GM15510 (cell line): Measurements from ENCODE around the gene KLK6.

Experiments
- POLR2A ChIP-seq: IDR thresholded peaks from 3 replicates; pipeline ENCODE4 v1.6.1; 2011; ENCODE audit warnings: borderline replicate concordance; ENCODE audit not compliant: insufficient read length; ENCODE audit errors: extremely low read depth

The KLK6 gene

DNA sequence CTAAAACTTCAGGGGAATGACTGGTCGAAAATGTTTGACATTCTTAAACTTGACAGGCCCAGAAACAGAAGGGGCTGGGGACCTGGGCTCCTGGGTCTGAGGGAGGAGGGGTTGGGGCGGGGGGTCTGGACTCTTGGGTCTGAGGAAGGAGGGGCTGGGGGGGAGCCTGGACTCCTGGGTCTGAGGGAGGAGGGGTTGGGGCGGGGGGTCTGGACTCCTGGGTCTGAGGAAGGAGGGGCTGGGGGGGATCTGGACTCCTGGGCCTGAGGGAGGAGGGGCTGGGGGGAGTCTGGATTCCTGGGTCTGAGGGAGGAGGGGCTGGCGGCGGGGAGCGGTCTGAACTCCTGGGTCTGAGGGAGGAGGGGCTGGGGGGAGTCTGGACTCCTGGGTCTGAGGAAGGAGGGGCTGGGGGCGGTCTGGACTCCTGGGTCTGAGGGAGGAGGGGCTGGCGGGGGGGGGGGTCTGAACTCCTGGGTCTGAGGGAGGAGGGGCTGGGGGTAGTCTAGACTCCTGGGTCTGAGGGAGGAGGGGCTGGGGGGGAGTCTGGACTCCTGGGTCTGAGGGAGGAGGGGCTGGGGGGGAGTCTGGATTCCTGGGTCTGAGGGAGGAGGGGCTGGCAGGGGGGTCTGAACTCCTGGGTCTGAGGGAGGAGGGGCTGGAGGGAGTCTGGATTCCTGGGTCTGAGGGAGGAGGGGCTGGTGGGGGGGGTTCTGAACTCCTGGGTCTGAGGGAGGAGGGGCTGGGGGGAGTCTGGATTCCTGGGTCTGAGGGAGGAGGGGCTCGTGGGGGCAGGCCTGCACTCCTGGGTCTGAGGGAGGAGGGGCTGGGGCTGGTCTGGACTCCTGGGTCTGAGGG lies 5.5 kb upstream of the KLK6 start:
- no peak for TF ChIP-seq POLR2A

DNA sequence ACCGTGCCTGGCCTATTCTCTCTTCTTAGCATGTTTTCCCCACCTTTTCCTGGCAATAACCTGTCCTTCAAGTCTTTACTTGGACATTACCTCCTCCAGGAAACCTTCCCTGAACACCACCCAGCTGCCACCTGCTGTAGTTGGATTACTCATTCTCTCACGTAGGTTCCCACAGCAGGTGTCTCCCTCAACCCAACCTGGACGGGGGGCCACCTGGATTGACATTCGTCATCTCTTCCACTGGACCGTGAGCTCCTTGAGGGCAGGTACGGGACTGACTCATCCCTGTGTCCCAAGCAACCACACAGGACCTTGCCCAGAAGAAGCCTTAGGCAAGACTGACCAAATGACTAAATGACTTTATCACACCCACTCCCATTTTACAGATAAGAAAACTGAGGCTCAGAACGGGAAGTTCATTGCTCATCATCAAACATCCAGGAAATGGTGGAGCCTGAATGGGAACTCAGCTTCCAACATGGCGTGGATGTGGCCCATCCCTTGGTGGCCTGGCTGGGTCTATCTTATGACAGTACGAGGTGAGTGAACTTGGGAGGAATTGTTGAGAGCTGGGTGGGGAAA lies 3.5 kb upstream of the KLK6 start:
- no peak for TF ChIP-seq POLR2A

DNA sequence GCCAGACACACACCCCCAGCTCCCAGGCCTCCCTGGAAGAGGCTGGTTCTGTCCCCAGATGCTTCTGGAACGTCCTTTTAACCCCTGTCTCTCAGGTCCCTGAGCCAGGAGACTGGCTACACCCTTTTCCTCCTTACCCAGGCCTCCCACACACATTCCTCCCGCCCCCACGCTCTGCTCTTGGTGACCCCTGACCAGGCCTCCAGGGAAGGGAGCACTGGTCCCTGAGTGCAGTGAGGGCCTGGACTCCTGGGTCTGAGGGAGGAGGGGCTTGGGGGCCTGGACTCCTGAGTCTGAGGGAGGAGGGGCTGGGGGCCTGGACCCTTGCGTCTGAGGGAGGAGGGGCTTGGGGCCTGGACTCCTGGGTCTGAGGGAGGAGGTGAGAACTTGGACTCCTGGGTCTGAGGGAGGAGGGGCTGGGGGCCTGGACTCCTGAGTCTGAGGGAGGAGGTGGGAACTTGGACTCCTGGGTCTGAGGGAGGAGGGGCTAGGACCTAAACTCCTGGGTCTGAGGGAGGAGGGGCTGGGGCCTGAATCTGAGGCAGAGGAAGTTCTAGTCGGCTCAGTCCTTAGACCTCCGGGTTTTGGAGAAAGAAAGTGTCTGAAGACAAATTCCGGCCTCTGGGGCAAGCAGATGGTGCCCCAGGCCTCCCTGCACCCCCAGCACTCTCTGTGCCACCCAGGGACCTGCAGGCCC lies 527 bp downstream of the KLK6 start:
- TF ChIP-seq POLR2A = no peak

DNA sequence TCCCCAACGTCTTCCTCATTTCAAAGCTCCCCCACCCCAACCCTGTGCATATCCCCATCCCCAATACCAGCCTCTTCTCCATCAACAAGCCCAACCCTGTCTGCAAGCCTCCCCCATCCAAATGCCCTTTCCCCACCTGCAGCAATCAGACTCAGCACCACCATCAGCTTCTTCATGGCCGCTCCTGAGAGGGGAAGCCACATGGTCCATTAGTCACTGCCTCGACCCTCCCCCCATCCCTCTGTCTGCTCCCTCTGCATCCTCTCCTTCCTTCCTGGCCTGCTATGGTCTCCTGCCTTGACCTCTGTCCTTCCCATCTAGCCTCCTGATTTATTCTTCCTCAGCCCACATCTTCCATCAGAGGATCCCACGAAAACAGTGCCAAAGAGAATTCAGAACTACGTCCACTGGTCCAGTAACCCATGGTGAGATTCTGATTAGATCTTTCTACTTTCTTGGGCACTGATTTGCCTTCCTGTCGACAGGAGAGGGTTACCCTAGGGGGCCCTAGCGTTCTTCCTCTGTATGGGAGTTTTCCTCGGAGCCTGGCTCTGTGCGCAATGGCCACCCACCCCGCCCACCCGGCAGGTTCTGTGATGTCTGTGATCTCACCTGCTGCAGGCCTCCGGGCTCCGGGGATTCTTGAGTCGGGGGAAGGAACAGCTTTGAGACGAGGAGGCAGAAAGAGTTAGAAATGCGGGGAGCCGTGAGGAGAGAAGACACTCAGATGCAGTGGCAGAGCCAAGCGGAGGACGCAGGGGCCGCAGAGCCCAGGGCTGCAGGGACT lies 1.3 kb downstream of the KLK6 start:
- no peak for TF ChIP-seq POLR2A

DNA sequence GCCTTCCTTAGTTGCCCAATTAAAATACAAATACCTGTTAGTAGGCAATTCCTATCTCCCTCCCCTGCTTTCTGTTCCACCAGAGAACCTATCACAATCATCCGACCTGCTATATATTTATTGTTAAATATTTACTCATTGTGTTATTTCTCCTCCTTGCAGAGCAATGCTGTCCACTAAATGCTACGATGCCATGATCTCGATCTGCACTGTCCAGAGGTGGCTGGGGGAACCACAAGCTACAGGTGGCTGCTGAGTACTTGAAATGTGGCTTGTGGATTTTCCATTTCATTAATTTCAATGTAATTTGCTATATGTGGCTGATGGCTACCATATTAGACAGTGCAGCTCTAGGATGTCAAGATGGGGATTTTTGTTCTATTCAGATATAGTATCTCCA lies 5.1 kb downstream of the KLK6 start:
- TF ChIP-seq POLR2A = no peak

DNA sequence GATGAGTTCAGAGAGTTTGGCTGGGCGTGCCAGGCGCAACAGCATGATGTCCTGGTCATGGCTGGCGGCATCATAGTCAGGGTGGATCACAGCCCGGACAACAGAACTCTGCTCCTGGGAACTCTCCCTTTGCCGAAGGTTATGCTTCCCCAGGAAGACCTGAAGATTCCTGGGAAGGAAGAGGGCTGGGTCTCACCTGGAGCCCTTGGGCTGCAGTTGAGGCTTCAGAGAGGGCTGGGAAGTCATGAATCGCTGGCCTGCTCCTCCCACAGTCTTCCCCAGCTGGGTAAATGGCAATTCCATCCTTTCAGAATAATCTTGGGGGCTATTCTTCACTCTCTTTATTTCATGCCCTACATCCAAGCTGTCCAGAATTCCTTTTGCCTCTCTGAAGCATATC lies 6.0 kb downstream of the KLK6 start:
- TF ChIP-seq POLR2A = no peak

DNA sequence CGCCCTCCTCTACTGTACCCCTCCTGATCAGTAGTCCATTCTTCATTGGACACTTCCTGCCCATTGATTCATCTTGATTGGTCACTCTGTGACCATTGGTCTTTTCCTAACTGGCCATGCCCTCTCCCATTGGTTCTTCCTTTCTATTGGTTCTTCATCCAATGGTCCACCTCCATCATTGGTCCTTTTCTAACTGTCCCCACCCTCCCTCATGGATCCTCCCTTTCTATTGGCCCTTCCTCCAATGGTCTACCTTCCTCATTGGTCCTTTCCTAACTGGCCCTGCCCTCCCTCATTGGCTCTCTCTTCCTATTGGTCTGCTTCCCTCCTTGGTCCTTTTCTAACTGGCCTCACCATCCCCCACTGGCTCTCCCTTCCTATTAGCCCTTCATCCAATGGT lies 7.1 kb downstream of the KLK6 start:
- TF ChIP-seq POLR2A = no peak

DNA sequence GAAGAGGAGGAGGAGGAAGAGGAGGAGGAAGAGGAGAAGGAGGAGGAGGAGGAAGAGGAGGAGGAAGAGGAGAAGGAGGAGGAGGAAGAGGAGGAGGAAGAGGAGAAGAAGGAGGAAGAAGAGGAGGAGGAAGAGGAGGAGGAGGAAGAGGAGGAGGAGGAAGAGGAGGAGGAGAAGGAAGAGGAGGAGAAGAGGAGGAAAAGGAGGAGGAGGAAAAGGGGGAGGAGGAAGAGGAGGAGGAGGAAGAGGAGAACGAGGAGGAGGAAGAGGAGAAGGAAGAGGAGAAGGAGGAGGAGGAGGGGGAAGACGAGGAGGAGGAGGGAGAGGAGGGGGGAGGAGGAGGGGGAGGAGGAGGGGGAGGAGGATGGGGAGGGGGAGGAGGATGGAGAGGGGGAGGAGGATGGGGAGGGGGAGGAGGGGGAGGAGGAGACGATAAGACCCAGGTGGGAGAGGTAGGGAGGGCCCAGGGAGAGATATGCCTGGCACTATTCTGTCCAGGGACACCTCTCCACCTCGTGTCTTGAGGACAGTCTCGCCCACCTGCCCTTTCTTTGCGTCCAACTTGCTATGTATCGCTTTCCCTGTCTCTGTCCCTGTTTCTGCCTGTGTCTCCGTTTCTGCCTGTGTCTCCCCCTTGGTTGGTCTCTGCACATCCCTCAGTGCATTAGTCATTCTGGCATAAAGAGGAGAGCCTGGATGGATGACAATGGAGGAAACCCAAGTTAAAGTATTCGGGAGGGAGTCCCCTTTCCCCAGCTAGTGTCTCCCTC lies 9.5 kb downstream of the KLK6 start:
- no peak for TF ChIP-seq POLR2A

DNA sequence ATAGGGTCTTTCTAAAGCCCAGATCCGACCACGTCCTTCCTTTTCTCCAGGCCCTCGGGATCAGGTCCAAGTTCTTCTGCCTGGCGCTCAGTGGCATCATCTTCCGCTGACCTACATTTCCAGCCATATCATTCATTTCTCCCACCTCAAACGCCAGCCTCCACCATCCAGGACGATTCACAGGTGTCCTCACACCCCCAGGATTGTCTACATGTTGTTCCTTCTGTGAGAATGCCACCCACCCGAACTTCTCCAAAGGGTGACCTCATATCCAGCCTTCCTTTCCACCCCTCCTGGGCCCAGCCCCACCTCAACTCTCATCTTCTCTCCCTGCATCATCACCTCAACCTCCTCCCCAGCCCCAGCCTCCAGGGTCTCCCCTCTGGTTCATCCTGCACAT lies 11.8 kb downstream of the KLK6 start:
- TF ChIP-seq POLR2A = no peak

DNA sequence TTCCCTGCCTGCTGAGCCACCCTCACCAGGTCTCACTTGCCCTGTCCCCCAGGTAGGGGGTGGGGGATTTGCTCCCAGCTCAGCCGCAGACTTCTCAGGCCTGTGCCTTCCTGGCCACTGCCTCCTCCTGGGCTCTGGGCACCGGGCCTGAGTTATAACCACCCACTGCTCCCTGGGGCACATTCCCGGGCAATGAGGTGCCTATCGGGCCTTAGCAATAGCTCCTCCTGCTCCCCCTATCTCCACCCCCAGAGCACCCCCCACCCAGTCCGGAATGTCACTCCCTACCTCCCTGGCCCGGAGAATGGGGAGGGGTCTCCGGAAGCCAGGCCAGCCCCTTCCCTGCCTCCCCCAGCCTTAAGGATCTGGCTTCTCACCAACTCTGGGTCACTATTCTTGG lies 16.5 kb downstream of the KLK6 start, which contains the start of gene KLK5:
Gene KLK5 (minus strand): TSS at position 129 of the 400 bp plus-strand sequence. CDS start 381 bp downstream, outside the sequence.
- no peak for TF ChIP-seq POLR2A

DNA sequence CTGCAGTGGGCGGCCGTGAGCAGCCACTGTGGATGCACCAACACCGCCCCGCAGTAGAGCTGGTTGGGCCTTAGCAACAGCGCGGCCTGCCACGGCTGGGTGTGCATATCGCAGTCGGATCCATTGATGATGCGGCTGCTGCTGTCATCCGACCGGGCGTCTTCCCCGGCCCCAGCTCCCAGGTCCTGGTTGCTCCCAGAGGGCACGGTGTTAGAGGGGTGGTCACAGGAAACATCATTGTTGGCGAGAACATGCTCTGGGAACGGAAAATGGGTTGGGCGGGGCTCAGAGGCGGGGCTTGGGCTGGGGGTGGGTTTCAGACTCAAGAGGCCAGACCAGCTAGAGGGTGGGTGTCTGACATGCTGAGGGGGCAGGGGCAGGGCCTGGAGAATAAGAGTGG lies 19.5 kb downstream of the KLK6 start:
- TF ChIP-seq POLR2A = no peak

DNA sequence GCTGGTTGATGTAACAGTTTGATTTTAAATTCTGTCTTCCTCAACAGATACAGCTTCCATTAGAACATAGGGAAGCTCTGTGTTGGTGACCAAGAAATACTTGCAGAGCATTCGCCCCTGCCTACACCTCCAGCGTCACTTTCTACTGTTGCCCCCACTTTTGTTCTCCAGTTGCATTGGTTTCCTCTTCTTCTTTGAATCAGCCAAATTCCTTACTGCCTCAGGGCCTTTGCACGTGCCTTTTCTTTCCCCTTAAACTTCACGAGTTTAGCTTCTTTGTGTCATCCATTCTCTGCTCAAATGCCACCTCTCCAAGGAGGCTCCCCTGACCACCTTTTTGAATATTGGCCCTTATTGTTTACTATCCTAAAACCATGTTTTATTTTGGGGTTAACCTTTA lies 22.3 kb downstream of the KLK6 start:
- no peak for TF ChIP-seq POLR2A

DNA sequence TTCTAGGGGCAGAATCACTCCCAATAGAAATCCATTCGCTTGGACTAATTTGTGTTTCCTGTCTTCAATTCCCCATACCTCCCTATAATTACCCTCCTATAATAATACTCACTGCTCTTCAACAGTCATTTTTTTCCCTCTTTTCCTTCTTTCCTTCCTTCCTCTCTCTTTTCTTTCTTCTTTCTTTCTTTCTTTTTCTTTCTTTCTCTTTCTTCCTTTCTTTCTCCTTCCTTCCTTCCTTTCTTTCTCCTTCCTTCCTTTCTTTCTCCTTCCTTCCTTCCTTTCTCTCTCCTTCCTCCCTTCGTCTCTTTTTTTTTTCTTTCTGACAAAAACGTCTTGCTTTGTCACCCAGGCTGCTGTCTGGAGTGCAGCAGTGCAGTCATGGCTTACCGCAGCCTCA lies 24.6 kb downstream of the KLK6 start:
- TF ChIP-seq POLR2A = no peak
